T-helper 2 cell treated with Interferon-gamma antibody and Interleukin-4, amounts not matched to agents 100 ng/mL and 5 ng/mL, for 36 hours (primary cell): ENCODE data around the gene ELAVL2. TPM values are rescaled to one million over a fixed set of nuclear protein-coding genes. Genes with fewer than 3 reads are reported as not detected.

ENCODE experiments used
- intact Hi-C: fragments of 100-400 bp; cut with micrococcal nuclease; formaldehyde crosslinking; loops from one replicate; pipeline ENCODE4 v1.15.1; 2023
- total RNA-seq: library from RNA; stranded (reverse); gene quantifications from 2 replicates; pipeline ENCODE4 v1.2.3, GENCODE V29; 2022

ELAVL2 gene
- total RNA-seq, 1 donor from 2014 or later = not detected

DNA sequence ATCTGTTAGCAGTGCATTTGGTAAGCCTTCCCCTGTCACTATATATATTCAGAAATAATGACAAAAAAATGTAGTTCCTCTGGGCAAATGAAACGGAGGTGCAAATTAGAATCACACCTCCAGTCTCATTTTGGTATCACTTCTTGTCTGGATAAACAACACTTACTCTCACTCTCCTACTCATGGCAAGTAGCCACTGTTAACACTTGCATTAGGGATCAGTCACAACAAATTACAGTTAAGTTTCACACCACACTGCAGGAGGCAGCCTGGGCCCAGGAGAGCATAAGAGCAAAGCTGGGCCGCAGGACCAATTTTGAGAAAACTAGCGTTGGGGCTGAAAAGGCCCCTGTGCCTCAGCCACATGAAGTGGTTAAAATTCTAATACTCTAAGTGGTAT, 161.0 kb downstream of the ELAVL2 start:
- intact Hi-C loops = no loop called here

DNA sequence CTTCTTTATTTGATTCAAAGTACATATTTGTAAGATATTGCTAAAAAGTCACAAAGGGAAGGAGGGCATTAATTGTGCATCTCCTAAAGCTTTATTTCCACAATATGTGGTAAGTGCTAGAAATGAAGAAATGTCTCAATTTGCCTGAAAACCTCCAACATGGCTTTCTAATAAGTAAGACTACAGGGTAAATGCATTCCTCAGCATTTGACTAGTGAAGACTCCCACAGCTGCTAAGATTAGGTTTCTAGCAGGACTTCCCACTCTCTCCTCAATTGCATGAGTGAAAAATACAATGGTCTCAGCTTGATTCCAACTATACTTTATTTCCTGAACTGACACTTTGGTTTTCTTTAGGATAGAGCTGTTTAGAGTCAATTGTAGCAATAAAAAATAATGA, 162.1 kb downstream of the ELAVL2 start:
- intact Hi-C loops = no loop called here

DNA sequence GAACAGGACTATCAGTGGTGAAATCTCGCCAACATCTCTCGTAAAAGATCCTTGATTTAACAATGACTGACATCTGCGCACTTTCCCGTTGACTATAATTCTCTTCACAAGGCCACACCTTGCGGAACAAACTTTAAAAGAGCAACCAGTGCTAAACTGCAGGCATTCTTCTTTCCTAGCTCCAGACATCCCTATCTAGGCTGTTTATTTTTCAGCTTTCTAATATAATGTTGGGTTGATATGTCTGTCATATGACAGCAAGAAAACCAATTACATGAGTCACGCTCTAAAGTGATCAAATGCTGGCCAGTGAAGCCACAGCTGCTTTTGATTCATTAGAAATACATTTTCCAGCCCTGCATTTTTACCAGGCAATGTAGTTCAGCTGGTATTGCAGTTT, 162.5 kb downstream of the ELAVL2 start:
- intact Hi-C loops = no loop called here

- intact Hi-C loops = no loop called here
These were observed 162.9 kb downstream of the ELAVL2 start for GRCh38 chr9:23663125-23663524.

GRCh38 chr9:23662320-23662719, 163.7 kb downstream of the ELAVL2 start:
- intact Hi-C loops = no loop called here

DNA sequence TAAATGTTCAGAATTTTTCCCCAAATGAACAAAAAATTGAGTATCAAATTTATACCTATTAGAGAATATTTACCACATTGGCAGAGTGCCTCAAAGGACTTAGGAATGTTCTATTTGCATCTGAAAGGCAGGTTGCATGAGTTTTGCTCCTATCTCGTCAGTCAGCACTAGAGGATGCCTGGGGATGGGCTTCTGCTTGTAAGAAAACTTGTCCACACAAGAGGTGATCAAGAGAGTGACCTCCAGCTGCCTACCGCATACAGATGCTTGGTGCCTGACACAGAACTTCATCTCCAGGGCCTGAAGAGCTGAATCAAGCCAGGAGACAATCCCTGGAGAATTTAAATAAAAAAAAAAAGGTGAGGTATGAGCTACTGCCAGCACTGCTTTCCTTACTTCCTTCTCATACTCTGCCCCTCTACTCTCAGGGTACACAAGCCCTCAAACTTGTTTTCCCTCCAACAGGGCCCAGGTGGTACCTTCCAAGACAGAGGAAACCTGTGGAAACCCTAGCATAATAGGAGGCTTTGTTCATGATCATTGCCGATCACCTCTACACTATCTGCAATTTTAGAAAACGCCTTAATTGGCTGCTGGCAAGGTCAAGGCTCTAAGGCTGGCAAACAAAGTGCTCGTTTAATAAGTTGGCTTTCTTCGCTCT, 166.6 kb downstream of the ELAVL2 start:
- intact Hi-C loops = no loop called here

DNA sequence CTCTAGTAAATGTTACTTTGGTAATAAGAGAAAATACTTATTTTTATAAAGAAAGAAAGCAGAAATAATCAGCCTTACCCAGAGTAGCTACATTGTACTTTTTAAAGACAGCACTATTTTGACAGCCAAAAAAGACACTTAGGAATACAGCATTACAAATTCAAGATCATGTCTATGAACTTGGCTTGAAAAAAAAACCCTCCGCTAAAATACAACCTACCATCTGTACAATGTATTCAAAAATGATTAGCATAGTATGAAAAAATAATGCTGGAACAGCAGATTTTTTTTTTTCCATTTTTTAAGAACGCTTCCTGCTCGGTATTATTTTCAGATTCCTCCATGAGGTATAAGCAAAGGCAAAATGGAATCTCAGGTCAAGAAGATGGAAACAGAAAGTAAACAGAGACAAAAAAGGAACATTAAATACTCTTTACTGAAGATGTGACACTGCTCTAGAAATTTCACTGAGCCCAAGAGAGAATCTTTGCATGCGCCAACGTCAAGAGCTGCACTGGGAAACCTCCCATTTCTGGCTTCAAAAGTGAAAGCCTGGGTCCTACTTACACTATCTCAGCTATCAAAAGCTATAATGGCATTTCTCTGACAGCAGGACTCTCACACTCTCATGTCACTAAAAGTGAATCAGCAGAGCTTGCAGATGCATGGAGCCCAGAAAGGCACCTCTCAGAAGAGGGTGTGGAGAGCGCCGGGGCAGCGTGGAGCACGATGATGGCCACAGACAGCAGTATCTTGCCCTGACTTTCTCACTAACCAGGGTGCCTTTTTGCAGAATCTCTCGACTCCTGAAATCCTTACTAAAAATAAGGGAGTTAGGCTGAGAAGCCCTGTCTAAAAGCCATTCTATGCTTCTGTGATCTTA, 167.4 kb downstream of the ELAVL2 start:
- intact Hi-C loops = no loop called here

DNA sequence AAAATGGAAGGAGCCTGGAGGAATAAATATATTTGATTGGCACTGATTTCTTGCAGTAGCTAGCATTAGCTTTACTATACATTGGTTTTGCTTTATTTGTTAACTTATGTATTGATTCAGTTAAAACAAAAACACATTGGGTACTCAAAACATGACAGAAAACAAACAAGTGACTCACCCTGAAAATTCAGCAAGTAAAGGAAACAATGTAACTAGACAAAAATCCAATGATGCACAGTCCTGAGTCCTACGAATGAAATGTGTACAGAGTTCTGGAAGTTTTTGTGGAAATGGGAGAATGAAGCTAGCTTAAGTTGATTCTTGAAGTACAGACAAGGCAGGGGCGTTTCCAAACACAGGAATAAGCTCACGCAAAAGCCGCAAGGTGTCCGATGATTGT, 175.0 kb downstream of the ELAVL2 start:
- intact Hi-C loops = no loop called here

- intact Hi-C loops = no loop called here
These were observed 177.4 kb downstream of the ELAVL2 start for GRCh38 chr9:23648651-23649050.

DNA sequence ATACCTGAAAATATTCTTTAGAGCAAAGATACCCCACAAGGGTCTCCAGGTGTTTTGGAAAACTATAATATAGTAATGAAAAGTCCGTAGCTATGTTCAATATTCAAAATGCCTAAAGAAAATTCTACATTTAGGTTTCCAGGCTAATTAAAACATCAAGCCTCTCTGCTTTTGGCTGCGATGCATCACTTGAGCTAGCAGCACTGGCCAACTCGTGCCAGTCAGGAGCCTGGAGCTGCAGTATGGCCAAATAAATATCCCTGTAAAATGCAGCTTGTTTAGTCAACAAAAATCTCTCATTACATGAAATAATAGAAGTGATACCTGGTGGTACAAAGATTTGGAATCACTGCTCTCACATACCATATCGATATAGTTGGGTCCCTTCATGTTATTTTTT, 181.1 kb downstream of the ELAVL2 start:
- intact Hi-C loops = no loop called here

DNA sequence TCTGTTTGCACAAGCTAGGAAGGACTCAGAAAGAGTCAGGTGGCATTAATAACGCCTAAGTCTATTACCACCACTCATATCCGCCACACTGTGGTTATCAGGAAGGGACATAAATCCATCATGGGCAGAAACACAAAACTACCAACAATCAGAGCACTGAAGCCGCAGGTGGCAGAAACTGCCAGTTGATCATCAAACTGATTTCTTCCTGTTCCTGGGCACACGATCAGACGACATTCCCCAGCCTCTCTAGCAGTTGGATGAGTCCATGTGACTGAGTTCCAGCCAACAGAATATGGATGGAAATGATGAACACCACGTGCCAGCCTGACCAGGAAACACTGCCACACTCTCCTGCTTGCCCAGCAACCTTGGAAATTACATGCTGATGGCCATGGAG, 181.7 kb downstream of the ELAVL2 start:
- intact Hi-C loops = no loop called here

DNA sequence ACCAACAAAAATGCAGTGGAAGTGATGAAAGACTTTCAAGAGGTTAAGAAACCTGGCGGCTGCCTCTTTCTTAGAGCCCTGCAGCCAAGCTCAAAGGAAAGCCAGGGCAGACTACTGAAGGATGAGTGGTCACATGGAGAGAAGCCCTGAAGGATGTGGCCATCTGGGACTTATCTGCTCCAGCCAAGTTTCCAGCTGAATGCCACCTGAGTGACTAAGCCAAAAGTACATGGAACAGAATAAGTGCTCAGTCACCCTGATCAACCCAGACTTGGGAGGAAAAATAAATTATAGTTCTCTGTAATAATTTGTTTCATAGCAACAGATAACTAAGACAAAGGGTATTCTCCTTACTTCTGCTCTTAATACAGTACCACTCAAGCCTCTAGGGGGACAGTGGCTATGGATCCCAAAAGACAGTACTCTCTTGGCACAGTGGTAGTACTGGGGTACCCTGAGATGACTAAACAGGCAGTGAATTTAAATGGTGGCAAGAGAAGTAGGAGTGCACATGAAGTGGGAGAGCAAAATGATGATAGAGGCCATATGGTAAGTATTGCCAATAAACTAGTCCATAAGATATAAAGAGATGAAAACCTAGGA, 182.3 kb downstream of the ELAVL2 start:
- intact Hi-C loops = no loop called here
